GM13976 (cell line): ENCODE results near the gene TMEM179.

Source experiments
- DNase-seq: peaks from one replicate; pipeline ENCODE4 v3.0.0; 2012; ENCODE audit warnings: low spot score
- in situ Hi-C: fragments of 300-500 bp; cut with MboI; formaldehyde crosslinking; loops from one replicate; pipeline ENCODE4 v1.12.0; 2022; ENCODE audit warnings: low sequenced_read_pairs, mixed read lengths, inconsistent platforms; ENCODE audit not compliant: unreplicated experiment
- TF ChIP-seq, protein P1 (sequence below): IDR thresholded peaks from 2 replicates; pipeline ENCODE4 v1.5.1; 2012; ENCODE audit warnings: borderline replicate concordance, mild to moderate bottlenecking; ENCODE audit not compliant: insufficient read depth; ENCODE audit errors: extremely low read depth, missing control alignments, control extremely low read depth

The TMEM179 gene

DNA sequence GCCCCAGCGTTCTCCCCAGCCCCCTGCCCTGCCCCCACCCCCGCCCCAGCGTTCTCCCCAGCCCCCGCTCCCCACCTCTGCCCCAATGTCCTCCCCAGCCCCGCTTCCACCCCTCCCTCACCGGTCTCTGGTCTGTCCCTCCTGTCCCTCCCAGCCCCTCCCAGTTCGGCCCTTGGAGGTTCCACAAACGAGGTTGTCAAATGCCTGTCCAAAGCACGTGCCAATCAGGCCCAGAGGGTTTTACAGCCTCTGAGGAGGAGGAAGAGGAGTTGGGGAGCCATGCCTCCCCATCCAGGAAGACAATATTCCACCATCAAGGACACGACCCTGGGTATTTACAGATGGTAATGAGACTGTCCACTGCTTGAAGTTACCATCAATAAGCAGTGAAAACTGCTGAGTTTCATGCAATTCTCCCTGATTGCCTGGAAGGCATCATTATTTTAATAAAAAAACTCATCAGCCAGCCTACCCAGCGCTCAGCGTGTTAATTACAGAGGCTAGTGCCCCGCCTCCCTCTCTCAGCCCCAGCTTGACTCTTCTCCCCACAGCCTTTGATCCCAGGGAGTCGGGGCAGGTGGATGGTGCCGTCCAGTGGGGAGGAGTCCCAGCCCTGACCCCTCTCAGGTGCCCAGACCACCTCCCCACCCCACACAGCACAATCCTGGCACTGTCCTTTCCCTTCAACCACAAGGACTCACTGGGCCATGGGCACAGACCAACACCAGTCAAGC, 55.6 kb downstream of the TMEM179 start:
- TF ChIP-seq, protein P1, sequence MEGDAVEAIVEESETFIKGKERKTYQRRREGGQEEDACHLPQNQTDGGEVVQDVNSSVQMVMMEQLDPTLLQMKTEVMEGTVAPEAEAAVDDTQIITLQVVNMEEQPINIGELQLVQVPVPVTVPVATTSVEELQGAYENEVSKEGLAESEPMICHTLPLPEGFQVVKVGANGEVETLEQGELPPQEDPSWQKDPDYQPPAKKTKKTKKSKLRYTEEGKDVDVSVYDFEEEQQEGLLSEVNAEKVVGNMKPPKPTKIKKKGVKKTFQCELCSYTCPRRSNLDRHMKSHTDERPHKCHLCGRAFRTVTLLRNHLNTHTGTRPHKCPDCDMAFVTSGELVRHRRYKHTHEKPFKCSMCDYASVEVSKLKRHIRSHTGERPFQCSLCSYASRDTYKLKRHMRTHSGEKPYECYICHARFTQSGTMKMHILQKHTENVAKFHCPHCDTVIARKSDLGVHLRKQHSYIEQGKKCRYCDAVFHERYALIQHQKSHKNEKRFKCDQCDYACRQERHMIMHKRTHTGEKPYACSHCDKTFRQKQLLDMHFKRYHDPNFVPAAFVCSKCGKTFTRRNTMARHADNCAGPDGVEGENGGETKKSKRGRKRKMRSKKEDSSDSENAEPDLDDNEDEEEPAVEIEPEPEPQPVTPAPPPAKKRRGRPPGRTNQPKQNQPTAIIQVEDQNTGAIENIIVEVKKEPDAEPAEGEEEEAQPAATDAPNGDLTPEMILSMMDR, result no peak
- no peak for DNase-seq
- in situ Hi-C loops, result no loop called here

DNA sequence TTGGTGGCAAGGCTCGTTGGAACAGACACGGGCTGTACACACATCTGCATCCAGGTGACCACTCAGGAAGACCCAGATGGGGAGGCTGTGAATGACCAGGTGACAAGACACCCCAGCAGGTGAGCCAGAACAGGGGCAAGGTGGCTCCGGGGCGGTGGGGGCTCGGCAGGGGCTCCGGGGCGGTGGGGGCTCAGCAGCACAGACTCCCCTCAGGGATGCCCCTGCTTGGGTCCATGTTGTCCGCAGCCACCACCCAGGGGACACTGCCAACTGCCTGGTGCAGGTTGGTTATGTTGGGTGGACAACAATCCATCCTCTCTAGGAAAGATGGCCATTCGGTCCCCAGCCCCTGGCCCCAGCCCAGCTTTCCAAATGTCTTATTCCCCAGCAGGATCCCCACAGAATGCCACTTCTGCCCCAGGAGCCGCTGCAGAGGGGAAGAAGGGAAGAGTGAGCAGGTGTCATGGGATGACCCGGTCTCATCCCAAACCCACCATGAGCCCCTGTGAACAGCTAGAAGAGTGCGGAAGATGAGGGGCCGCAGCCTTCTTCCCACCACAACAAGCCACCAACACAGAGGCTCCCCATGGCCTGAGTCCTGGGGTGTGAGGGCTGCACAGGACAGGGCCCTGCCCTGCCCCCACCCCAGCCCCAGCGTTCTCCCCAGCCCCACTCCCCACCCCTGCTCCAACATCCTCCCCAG, 56.4 kb downstream of the TMEM179 start:
- in situ Hi-C loops, result no loop called here
- no peak for DNase-seq
- TF ChIP-seq, protein P1, result no peak

DNA sequence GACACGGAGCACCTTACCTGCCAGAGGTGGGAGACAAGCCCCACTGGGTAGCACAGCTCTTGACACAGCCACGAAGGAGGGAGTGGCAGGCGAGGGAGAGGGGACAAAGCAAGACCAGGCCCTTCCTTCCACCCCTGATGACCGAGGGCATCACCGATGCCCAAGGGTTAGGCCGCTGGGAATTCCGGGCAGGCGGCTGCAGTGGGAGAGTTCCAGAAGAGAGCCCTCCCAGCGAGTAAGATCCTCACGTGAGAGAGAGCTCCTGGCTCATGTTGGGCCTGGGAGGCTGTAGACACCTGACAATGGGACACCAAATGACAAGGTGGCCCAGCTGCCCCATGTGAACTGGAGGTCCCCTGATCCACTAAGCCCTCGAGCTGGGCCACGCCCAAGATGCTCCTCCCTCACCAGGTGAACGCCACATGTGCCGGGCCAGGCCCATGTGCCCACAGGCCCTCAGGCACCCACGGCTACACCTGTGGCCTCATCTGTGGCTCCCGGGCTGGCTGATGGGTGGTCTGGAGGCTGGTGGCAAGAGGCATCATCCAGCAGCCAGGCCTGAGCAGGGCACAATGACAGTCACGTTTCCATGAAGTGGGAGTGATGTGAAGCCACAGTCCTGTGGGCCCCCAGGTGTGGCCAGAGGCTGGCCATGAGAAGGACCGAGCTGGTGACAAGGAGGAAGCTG, 57.1 kb downstream of the TMEM179 start:
- no peak for DNase-seq
- in situ Hi-C loops, result no loop called here
- TF ChIP-seq, protein P1, result no peak

DNA sequence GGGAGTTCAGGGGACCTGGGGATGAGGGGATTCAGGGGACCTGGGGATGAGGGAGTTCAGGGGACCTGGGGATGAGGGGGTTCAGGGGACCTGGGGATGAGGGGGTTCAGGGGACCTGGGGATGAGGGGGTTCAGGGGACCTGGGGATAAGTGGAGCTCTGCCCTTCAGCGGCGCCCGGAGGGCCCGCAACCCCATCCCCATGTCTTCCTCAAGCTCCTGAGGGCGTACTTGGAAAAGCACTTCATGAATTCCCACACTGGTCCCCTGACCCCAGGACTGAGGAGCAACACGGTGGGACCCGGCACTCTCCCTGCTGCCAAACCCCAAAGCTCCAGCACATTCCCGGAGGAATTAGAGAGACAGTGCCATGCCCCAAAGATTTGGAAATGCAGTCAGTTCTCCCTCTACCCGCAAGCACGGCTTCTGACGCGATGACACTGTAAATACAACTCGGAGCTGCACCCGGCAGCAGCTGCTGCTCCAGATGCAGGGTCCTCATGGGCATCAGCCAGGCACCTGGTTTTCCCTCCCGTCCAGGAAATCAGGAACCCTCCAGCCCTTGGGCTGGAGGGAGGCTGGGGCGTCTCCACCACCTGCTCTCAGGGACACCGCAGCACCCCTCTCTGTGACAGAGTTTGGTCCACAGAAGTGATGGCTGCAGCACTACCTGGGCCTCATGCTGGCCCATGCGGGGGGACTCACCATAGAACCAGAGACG, 57.8 kb downstream of the TMEM179 start:
- no peak for DNase-seq
- TF ChIP-seq, protein P1, result no peak

DNA sequence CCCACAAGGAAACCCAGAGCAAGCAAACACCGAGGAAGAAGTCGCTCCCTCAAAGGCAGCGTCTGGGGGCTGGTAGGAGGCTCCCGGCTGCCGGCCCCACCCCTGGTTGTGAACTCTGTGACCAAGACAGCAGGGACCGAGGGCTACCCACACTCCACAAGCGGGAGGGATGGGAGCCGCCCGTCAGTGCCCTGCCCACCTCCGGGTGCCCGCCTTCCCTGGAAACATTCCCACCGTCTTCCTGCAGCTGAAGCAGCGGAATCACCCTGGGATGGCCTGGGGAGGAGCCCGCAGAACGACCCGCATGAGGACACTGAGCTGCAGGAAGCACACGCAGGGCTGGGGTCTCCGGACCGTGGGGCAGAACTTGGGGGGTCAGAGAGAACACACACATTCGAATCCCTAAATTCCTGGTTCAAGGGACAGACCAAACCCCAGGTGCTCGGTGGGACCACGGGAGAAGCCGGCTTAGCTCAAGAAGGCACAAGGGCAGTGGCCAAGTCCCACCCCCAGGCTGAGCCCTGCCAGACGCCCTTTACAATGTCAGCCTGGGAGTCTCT, 58.5 kb downstream of the TMEM179 start:
- no peak for DNase-seq
- in situ Hi-C loops, result no loop called here
- TF ChIP-seq, protein P1, result no peak

More for the DNA sequence above, 57.8 kb downstream of the TMEM179 start:
- in situ Hi-C loops, result no loop called here
